ENCODE data around the gene SYNPR.

SYNPR gene

GRCh38 chr3:63471781-63472180 lies 193.7 kb downstream of the SYNPR start:
- H3K4me3 ChIP-seq (replicated peaks; ENCODE audit: low read depth, low read length), result no peak overlapping the region
- DNase-seq (ENCODE audit: low read depth), result no peak
- TF ChIP-seq CTCF (IDR thresholded peaks at IDR 0.05; ENCODE audit: low read length, missing control alignments), result no peak

GRCh38 chr3:63473641-63474166 lies 195.6 kb downstream of the SYNPR start:
- no peak overlapping the region for H3K4me3 ChIP-seq (replicated peaks; ENCODE audit: low read depth, low read length)
- DNase-seq (ENCODE audit: low read depth), result no peak
- no peak for TF ChIP-seq CTCF (IDR thresholded peaks at IDR 0.05; ENCODE audit: low read length, missing control alignments)

- no peak overlapping the region for H3K4me3 ChIP-seq (replicated peaks; ENCODE audit: low read depth, low read length)
- DNase-seq (ENCODE audit: low read depth), result no peak
Measured at GRCh38 chr3:63474828-63475518, 196.9 kb downstream of the SYNPR start.

GRCh38 chr3:63477494-63478129 lies 199.5 kb downstream of the SYNPR start:
- DNase-seq (ENCODE audit: low read depth), result no peak
- H3K4me3 ChIP-seq (replicated peaks; ENCODE audit: low read depth, low read length), result no peak overlapping the region
- TF ChIP-seq CTCF (IDR thresholded peaks at IDR 0.05; ENCODE audit: low read length, missing control alignments), result no peak

More at GRCh38 chr3:63474828-63475518, 196.9 kb downstream of the SYNPR start:
- no peak for TF ChIP-seq CTCF (IDR thresholded peaks at IDR 0.05; ENCODE audit: low read length, missing control alignments)

- no peak for DNase-seq (ENCODE audit: low read depth)
- no peak overlapping the region for H3K4me3 ChIP-seq (replicated peaks; ENCODE audit: low read depth, low read length)
- TF ChIP-seq CTCF (IDR thresholded peaks at IDR 0.05; ENCODE audit: low read length, missing control alignments), result no peak
Measured at GRCh38 chr3:63478990-63479660, 201.0 kb downstream of the SYNPR start.

GRCh38 chr3:63479661-63480035 lies 201.5 kb downstream of the SYNPR start:
- no peak for DNase-seq (ENCODE audit: low read depth)
- no peak for TF ChIP-seq CTCF (IDR thresholded peaks at IDR 0.05; ENCODE audit: low read length, missing control alignments)

More at GRCh38 chr3:63479661-63480035, 201.5 kb downstream of the SYNPR start:
- no peak overlapping the region for H3K4me3 ChIP-seq (replicated peaks; ENCODE audit: low read depth, low read length)
